H1 (cell line): ENCODE results near the gene RAB32. TPM values are rescaled to one million over a fixed set of nuclear protein-coding genes. Genes with fewer than 3 reads are reported as not detected.

Experiments used
- CTCF ChIA-PET: fragments of 300-600 bp; sonication (Branson Sonifier 250); formaldehyde crosslinking; loops from one replicate; lab custom pipeline; 2021; ENCODE audit not compliant: partially characterized antibody; lab: Charles Lee
- POLR2A ChIA-PET: fragments of 300-600 bp; sonication (Branson Sonifier 250); formaldehyde crosslinking; loops from one replicate; lab custom pipeline; 2021; ENCODE audit warnings: inconsistent platforms; ENCODE audit not compliant: partially characterized antibody; lab: Charles Lee
- DNase-seq, 2 experiments: peaks; one replicate each; pipeline versions ENCODE4 v3.0.0 to v3.0.0-alpha.2; 2010 to 2022; ENCODE audit warnings: low spot score in 2 of 2, low read depth in 1 of 2, mixed read lengths in 1 of 2
- FAIRE-seq: peaks from 2 replicates; lab custom pipeline; 2011; peaks lifted over from hg19 to GRCh38; lab: Jason Lieb, UNC
- H2AFZ ChIP-seq: 2 replicates; pipeline ENCODE4 v1.8.1; 2012; ENCODE audit warnings: low read length, inconsistent platforms
- H2AK5ac ChIP-seq: 2 replicates; pipeline ENCODE4 v1.6.1; 2013; ENCODE audit warnings: low read depth, low read length
- H2BK120ac ChIP-seq: replicated peaks from 2 replicates; pipeline ENCODE3; 2013; ENCODE audit warnings: low read depth, low read length, inconsistent platforms
- H2BK12ac ChIP-seq: 2 replicates; pipeline ENCODE4 v1.6.1; 2013; ENCODE audit warnings: low read depth, low read length
- H2BK15ac ChIP-seq: 2 replicates; pipeline ENCODE4 v1.6.1; 2013; ENCODE audit warnings: low read length
- H2BK20ac ChIP-seq: 2 replicates; pipeline ENCODE4 v1.6.1; 2013; ENCODE audit warnings: low read length
- H2BK5ac ChIP-seq: 2 replicates; pipeline ENCODE4 v1.6.1; 2013; ENCODE audit warnings: low read depth, low read length
- H3K14ac ChIP-seq: 2 replicates; pipeline ENCODE4 v1.6.1; 2013; ENCODE audit warnings: inconsistent platforms; ENCODE audit not compliant: insufficient read length
- H3K18ac ChIP-seq: 2 replicates; pipeline ENCODE4 v1.6.1; 2013; ENCODE audit warnings: low read length; ENCODE audit errors: extremely low read depth
- H3K23ac ChIP-seq: 2 replicates; pipeline ENCODE4 v1.6.1; 2013; ENCODE audit warnings: inconsistent platforms; ENCODE audit not compliant: insufficient read length
- H3K23me2 ChIP-seq: 2 replicates; pipeline ENCODE4 v1.6.1; 2013; ENCODE audit warnings: low read depth, low read length
- H3K27ac ChIP-seq: 2 replicates; pipeline ENCODE4 v1.6.1; 2011; ENCODE audit warnings: low read depth, low read length, inconsistent platforms
- H3K27me3 ChIP-seq, 4 experiments: replicated peaks in 1 of 4; 1 replicate in 1 of 4; 2 replicates in 3 of 4; pipeline versions ENCODE4 v1.6.1 to v1.8.1; 2011 to 2013; ENCODE audit warnings: low read length in 3 of 4, mild to moderate bottlenecking in 3 of 4, inconsistent platforms in 2 of 4, mixed read lengths in 2 of 4, moderate library complexity in 1 of 4; ENCODE audit not compliant: control insufficient read depth in 3 of 4, insufficient read depth in 3 of 4; ENCODE audit errors: extremely low read depth in 1 of 4
- H3K36me3 ChIP-seq, 4 experiments: 2 replicates each; pipeline versions ENCODE4 v1.6.1 to v1.8.1; 2011 to 2013; ENCODE audit warnings: mild to moderate bottlenecking in 4 of 4, low read length in 3 of 4, moderate library complexity in 2 of 4, control low read depth in 1 of 4, inconsistent platforms in 1 of 4; ENCODE audit not compliant: insufficient read depth in 4 of 4, control insufficient read depth in 2 of 4
- H3K4ac ChIP-seq: replicated peaks from 2 replicates; pipeline ENCODE3; 2013; ENCODE audit warnings: low read length, low read depth, mixed read lengths, inconsistent platforms; ENCODE audit not compliant: insufficient read length
- H3K4me1 ChIP-seq, 4 experiments: replicated peaks in 1 of 4; 1 replicate in 1 of 4; 2 replicates in 3 of 4; pipeline versions ENCODE4 v1.6.1 to v1.8.1; 2011 to 2013; ENCODE audit warnings: low read length in 3 of 4, inconsistent platforms in 2 of 4, mixed read lengths in 1 of 4; ENCODE audit not compliant: insufficient read depth in 4 of 4, control insufficient read depth in 3 of 4
- H3K4me2 ChIP-seq, 2 experiments: 2 replicates each; pipeline versions ENCODE4 v1.6.1 to v1.8.1; 2011 to 2013; ENCODE audit warnings: low read depth in 2 of 2, low read length in 2 of 2, control low read depth in 1 of 2, inconsistent platforms in 1 of 2, mild to moderate bottlenecking in 1 of 2; ENCODE audit not compliant: insufficient read depth in 1 of 2
- H3K4me3 ChIP-seq, 4 experiments: fragments of 200-600, 300-600 bp in 1 of 4; sonication (generic), shearing (Covaris generic), sonication (Bioruptor Twin) in 1 of 4; 2 replicates each; pipeline versions ENCODE4 v1.5.1 to v1.8.1; 2011 to 2016; ENCODE audit warnings: low read length in 4 of 4, low read depth in 3 of 4, control low read depth in 2 of 4, inconsistent platforms in 2 of 4, mild to moderate bottlenecking in 2 of 4, mixed read lengths in 1 of 4, moderate library complexity in 1 of 4; ENCODE audit not compliant: insufficient read depth in 2 of 4; ENCODE audit errors: extremely low read depth in 1 of 4
- H3K56ac ChIP-seq: replicated peaks from 2 replicates; pipeline ENCODE3; 2013; ENCODE audit warnings: low read depth, mild to moderate bottlenecking, mixed read lengths, low read length, inconsistent platforms; ENCODE audit not compliant: insufficient read length
- H3K79me1 ChIP-seq: 2 replicates; pipeline ENCODE4 v1.6.1; 2013; ENCODE audit warnings: low read depth, low read length, control low read depth
- H3K79me2 ChIP-seq, 2 experiments: 2 replicates each; pipeline versions ENCODE4 v1.6.1 to v1.8.1; 2012 to 2013; ENCODE audit warnings: low read length in 2 of 2, mild to moderate bottlenecking in 2 of 2, inconsistent platforms in 1 of 2; ENCODE audit not compliant: insufficient read depth in 2 of 2, control insufficient read depth in 1 of 2
- H3K9ac ChIP-seq, 4 experiments: replicated peaks in 1 of 4; 1 replicate in 1 of 4; 2 replicates in 3 of 4; pipeline versions ENCODE4 v1.6.1 to v1.8.1; 2011 to 2013; ENCODE audit warnings: low read depth in 3 of 4, low read length in 3 of 4, control low read depth in 2 of 4, mild to moderate bottlenecking in 2 of 4, moderate library complexity in 2 of 4, inconsistent platforms in 1 of 4; ENCODE audit errors: extremely low read depth in 1 of 4
- H3K9me3 ChIP-seq, 2 experiments: 2 replicates each; pipeline versions ENCODE4 v1.6.1 to v1.8.1; 2012 to 2013; ENCODE audit warnings: mild to moderate bottlenecking in 2 of 2, moderate library complexity in 2 of 2, control low read depth in 1 of 2, inconsistent platforms in 1 of 2, low read depth in 1 of 2, low read length in 1 of 2, mixed read lengths in 1 of 2; ENCODE audit not compliant: insufficient read depth in 2 of 2
- H4K20me1 ChIP-seq, 2 experiments: replicated peaks in 1 of 2; 2 replicates each; pipeline versions ENCODE3 to v1.8.1; 2011 to 2013; ENCODE audit warnings: inconsistent platforms in 2 of 2, low read length in 2 of 2, mild to moderate bottlenecking in 1 of 2; ENCODE audit not compliant: insufficient read depth in 2 of 2, control insufficient read depth in 1 of 2
- H4K5ac ChIP-seq: 2 replicates; pipeline ENCODE4 v1.6.1; 2013; ENCODE audit warnings: low read length, low read depth, mixed read lengths, inconsistent platforms; ENCODE audit not compliant: insufficient read length
- H4K8ac ChIP-seq: 2 replicates; pipeline ENCODE4 v1.8.0; 2013; ENCODE audit warnings: mild to moderate bottlenecking, moderate library complexity, low read length, inconsistent platforms; ENCODE audit not compliant: insufficient read depth; ENCODE audit errors: extremely low read depth
- H4K91ac ChIP-seq: replicated peaks from 2 replicates; pipeline ENCODE3; 2013; ENCODE audit warnings: low read length, mixed read lengths, inconsistent platforms; ENCODE audit not compliant: insufficient read length
- WGBS, 2 experiments: shearing (Covaris generic) in 1 of 2; methylation state at CpG; one replicate each; pipeline versions ENCODE4 v1.1.6 to v1.1.7; 2013 to 2015; ENCODE audit warnings: low lambda C conversion rate in 2 of 2, mixed read lengths in 2 of 2, inconsistent platforms in 1 of 2, low coverage in 1 of 2, missing lambda C conversion rate in 1 of 2; ENCODE audit not compliant: insufficient replicate concordance in 2 of 2, insufficient coverage in 1 of 2, insufficient read length in 1 of 2; ENCODE audit errors: extremely low coverage in 1 of 2, missing lambda C conversion rate in 1 of 2; 5-methylcytosine and 5-hydroxymethylcytosine counted together
- polyA plus RNA-seq, 7 experiments: library from polyadenylated mRNA; depleted of rRNA in 3 of 7; stranded (reverse) in 5 of 7; unstranded in 2 of 7; fragments of >200 nt in 5 of 7; fragments of 200-250 nt in 2 of 7; gene quantifications; 1 replicate in 5 of 7; 2 replicates in 1 of 7; 4 replicates in 1 of 7; pipeline versions ENCODE4 v1.2.1 to v1.2.3, GENCODE V29; 2011 to 2013; ENCODE audit warnings: missing spikeins in 2 of 7, mixed read lengths in 2 of 7
- total RNA-seq: library from RNA; stranded (reverse); fragmentation: NEBNext Ultra II Directional; extraction: Animal tissue kit (Norgen Biotek cat#: 25700); gene quantifications from 2 replicates; pipeline ENCODE4 v1.2.1, GENCODE V29; 2021

RAB32 gene
- total and polyA plus RNA-seq, 2 of the 8 experiments (the other 6 are each of a cell fraction or from before 2014, with no cell fraction given) = 3.9 to 6.3 TPM

GRCh38 chr6:146593986-146594385 lies 50.4 kb downstream of the RAB32 start:
- Histone ChIP-seq H2BK20ac (no peak overlapping the region), H3K4me1 (peaks cover 0 to 1% (median 0%) of the 10 kb centered on the region in 4 experiments; a peak in 2 of 7 replicates), H3K56ac (no peak overlapping the region), H3K9ac (no peak overlapping the region), H3K36me3 (no peaks in the 10 kb centered on the region), H2BK120ac (no peak overlapping the region), H3K79me1 (no peaks in the 10 kb centered on the region), H3K14ac (no peak overlapping the region), H3K4me2 (no peak overlapping the region), H3K27ac (no peak overlapping the region), H2BK15ac (no peak overlapping the region), H3K4ac (no peak overlapping the region), H4K8ac (no peak overlapping the region), H4K20me1 (no peaks in the 10 kb centered on the region), H3K27me3 (no peaks in the 10 kb centered on the region), H3K23me2 (peaks cover 1% of the 10 kb centered on the region; the same call in 1 of the 2 replicates), H3K4me3 (no peak overlapping the region), H2BK12ac (no peak overlapping the region), H3K79me2 (no peaks in the 10 kb centered on the region), H2AK5ac (no peak overlapping the region), H2BK5ac (no peak overlapping the region), H3K18ac (no peak overlapping the region), H3K9me3 (no peaks in the 10 kb centered on the region), H4K5ac (no peak overlapping the region), H3K23ac (no peak overlapping the region), H2AFZ (peak overlapping the region; percentile 24; the same call in 1 of the 2 replicates), H4K91ac (no peak overlapping the region)
- FAIRE-seq = no peak
- no peak for DNase-seq
- ChIA-PET CTCF (interaction anchor here (0.6 kb wide), 1 partner anchor 665 kb away, joined by 3 read pairs; no protein-coding TSS in a partner anchor), POLR2A (no interaction called here)
- WGBS, 2 experiments = 91% methylated on average over 2 of the region's 2 CpGs; no CpG with 5 or more reads in 1 of the 2 experiments
